Body of pancreas (tissue), 4 donors: ENCODE measurements around the gene GTPBP1.

Experiments used
- CTCF ChIP-seq, 7 experiments: fragments of 450-650 bp in 4 of 7; fragments of 200-600 bp in 3 of 7; sonication (generic) in 3 of 7; IDR thresholded peaks; one replicate each; pipeline ENCODE4 v1.5.1; 2016 to 2019; ENCODE audit warnings: antibody characterized with exemption in 7 of 7
- POLR2A ChIP-seq, 3 donors: fragments of 450-650 bp; IDR thresholded peaks; one replicate each; pipeline ENCODE4 v1.6.1; 2016; ENCODE audit warnings: antibody characterized with exemption in 3 of 3, mild to moderate bottlenecking in 2 of 3

- no peak for TF ChIP-seq CTCF (IDR thresholded peaks at IDR 0.05)
- peak; percentile 37 to 46 (median 39) for TF ChIP-seq POLR2A (IDR thresholded peaks at IDR 0.05)
Measured at GRCh38 chr22:38755911-38756532, 50.3 kb downstream of the GTPBP1 start, which contains the start of gene SUN2.
